Esophagus muscularis mucosa (tissue), 4 donors: Measurements from ENCODE around the gene CX3CL1.

Experiments used
- EP300 ChIP-seq: sonication (generic); formaldehyde crosslinking; IDR thresholded peaks from one replicate; pipeline ENCODE4 v1.6.1; 2017; ENCODE audit warnings: antibody characterized with exemption
- POLR2A ChIP-seq: fragments of 450-650 bp; IDR thresholded peaks from one replicate; pipeline ENCODE4 v1.6.1; 2017; ENCODE audit warnings: antibody characterized with exemption, moderate library complexity, mild to moderate bottlenecking, low read depth
- POLR2AphosphoS5 ChIP-seq, 2 donors: sonication (generic); formaldehyde crosslinking; IDR thresholded peaks; one replicate each; pipeline ENCODE4 v1.6.1; 2017; ENCODE audit warnings: antibody characterized with exemption in 2 of 2
- TF ChIP-seq, protein P1 (sequence below), 3 experiments: fragments of 200-600 bp in 2 of 3; fragments of 450-650 bp in 1 of 3; sonication (generic) in 2 of 3; IDR thresholded peaks; one replicate each; pipeline ENCODE4 v1.5.1; 2017 to 2019; ENCODE audit warnings: antibody characterized with exemption in 3 of 3, mild to moderate bottlenecking in 2 of 3, moderate library complexity in 1 of 3

DNA sequence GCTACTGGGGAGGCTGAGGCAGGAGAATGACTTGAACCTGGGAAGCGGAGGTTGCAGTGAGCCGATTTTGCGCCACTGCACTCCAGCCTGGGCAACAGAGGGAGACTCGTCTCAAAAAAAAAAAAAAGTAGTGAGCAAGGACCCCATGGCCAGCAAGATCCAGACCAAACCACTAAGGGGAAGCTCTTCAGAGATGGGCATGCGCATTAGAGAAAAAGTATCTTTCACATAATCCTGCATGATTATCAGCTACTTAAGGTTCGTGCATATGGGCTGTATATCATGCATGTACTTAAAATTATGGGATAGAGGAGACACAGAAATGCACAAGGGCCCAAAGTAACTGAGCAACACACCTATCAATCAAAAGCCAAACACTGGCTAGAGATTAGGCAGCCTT lies 24.4 kb upstream of the CX3CL1 start:
- TF ChIP-seq, protein P1, sequence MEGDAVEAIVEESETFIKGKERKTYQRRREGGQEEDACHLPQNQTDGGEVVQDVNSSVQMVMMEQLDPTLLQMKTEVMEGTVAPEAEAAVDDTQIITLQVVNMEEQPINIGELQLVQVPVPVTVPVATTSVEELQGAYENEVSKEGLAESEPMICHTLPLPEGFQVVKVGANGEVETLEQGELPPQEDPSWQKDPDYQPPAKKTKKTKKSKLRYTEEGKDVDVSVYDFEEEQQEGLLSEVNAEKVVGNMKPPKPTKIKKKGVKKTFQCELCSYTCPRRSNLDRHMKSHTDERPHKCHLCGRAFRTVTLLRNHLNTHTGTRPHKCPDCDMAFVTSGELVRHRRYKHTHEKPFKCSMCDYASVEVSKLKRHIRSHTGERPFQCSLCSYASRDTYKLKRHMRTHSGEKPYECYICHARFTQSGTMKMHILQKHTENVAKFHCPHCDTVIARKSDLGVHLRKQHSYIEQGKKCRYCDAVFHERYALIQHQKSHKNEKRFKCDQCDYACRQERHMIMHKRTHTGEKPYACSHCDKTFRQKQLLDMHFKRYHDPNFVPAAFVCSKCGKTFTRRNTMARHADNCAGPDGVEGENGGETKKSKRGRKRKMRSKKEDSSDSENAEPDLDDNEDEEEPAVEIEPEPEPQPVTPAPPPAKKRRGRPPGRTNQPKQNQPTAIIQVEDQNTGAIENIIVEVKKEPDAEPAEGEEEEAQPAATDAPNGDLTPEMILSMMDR (IDR thresholded peaks at IDR 0.05): no peak
- TF ChIP-seq POLR2A: no peak
- no peak for TF ChIP-seq POLR2AphosphoS5 (IDR thresholded peaks at IDR 0.05)
- TF ChIP-seq EP300: no peak
